G401 (cell line): ENCODE results near the gene TLL1. TPM values are rescaled to one million over a fixed set of nuclear protein-coding genes. Genes with fewer than 3 reads are reported as not detected.

Source experiments
- DNase-seq: peaks from one replicate; pipeline ENCODE4 v3.0.0-alpha.2; 2015; ENCODE audit warnings: low spot score
- in situ Hi-C: cut with HindIII; loops from 2 replicates; pipeline ENCODE4 v1.10.0; 2016; ENCODE audit warnings: low sequenced_read_pairs, mixed read lengths
- total RNA-seq: library from RNA; depleted of rRNA; stranded (reverse); fragments of >200 nt; shearing (Covaris generic); gene quantifications from 2 replicates; pipeline ENCODE4 v1.2.3, GENCODE V29; 2014

TLL1 gene
- total RNA-seq, 1 experiment from 2014 or later = 1.4 TPM

GRCh38 chr4:165964591-165964990, 91.6 kb downstream of the TLL1 start:
- in situ Hi-C loops = no loop called here
- no peak for DNase-seq

- DNase-seq = no peak
- in situ Hi-C loops = no loop called here
Observed at GRCh38 chr4:165965503-165965902, 92.5 kb downstream of the TLL1 start.

DNA sequence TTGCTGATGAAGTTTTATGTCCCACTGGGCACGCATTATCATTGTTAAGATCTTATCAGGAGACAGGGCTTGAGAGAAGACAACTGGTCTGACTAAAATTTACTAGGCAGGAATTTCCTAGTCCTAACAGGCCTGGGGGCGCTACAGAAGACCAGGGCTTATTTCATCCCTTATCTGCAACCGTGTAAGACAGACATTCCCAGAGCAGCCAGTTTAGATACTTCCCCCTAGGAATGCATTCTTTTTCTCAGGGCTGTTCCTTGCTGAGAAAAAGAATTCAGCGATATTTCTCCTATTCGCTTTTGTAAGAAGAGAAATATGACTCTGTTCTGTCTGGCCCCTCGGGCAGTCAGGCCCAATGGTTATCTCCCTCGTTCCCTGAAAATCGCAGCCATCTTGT, 93.8 kb downstream of the TLL1 start:
- no peak for DNase-seq
- in situ Hi-C loops = no loop called here

GRCh38 chr4:165967486-165967885, 94.4 kb downstream of the TLL1 start:
- no peak for DNase-seq
- in situ Hi-C loops = no loop called here

GRCh38 chr4:165970703-165971420, 97.8 kb downstream of the TLL1 start:
- in situ Hi-C loops = no loop called here
- no peak for DNase-seq

DNA sequence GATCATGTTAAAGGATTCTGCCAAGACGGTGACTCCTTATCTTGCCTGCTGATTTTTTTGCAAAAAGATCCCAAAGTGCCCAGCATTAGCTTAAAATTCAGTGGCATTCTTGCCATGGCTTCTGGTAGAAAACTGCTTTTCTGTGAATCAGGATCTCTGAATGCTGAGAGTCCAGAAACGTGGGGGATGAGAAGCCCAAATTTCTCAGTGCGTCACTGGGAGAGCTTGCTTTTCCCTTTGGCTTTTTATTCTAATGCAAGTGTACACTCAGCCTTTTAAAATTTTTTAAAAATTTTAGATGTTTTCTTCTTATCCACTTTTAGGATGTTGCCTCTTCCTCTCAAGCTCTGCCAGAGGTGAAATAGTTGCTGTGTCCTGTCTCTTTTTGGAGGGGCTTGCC, 98.4 kb downstream of the TLL1 start:
- in situ Hi-C loops = no loop called here
- DNase-seq = no peak

- DNase-seq = peak; percentile 38
- in situ Hi-C loops = no loop called here
Observed at GRCh38 chr4:165971933-165972332, 98.9 kb downstream of the TLL1 start.

GRCh38 chr4:165972747-165973146, 99.7 kb downstream of the TLL1 start:
- DNase-seq = no peak
- in situ Hi-C loops = no loop called here

DNA sequence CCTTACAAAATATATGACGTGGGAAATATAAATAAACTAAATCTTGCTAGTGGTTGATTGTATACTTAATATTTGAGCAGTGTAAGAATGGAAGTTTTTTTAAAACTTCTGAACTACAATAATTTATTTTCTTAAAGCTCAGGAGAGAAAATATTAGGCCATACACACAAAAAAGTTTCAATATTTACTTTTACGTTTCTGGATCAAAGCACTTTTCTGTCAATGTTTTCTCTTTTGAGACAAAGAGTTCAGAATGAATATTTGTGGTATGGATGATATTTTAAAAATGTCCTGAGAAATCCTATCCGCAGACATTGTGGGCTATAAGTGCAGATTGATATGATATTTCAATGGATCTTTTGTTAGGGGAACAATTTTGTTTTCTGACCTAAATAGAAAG, 109.9 kb downstream of the TLL1 start:
- in situ Hi-C loops = no loop called here
- DNase-seq = no peak

GRCh38 chr4:165986956-165987698, 114.1 kb downstream of the TLL1 start:
- in situ Hi-C loops = no loop called here
- no peak for DNase-seq

DNA sequence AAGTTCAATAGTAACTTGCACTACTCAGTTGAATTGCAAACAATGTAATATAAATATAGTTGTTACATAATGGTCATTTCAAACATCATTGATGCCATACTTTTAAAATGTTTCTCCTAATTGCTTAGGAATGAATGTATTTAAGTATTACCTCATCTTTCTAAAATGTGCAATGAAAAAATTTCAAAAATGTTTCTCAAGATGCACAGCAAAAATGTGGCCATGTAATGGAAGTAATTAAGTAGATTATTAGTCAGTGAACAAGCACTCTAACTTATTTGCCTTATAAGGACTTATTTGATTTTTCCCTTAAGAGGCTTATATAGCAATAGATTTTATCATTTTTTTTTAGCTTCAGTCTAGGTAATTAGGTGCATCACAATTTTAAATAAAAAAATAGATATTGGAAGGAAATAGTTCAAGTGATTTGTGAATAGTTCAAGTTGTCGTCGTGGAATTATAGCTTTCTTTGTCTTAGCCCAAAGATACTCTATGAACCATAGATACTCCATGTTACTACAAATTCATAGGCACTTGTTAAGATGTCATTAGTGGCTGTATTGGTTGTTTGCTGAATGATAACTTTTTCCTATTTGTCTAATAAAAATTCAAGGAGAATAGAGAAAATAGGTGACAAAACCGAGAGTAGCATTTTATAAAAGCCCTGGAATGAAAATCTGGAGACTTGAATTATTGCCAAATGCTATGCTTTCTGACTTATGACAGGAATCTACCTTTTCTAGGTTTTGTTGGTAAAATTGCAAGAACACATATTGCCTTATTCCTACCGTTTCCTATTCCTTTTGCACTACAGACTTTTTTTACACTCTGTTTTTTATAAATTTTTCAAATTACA, 118.5 kb downstream of the TLL1 start:
- in situ Hi-C loops = no loop called here
- DNase-seq = peak; percentile 56

- DNase-seq = peak; percentile 65
- in situ Hi-C loops = no loop called here
Observed at GRCh38 chr4:165992283-165992682, 119.2 kb downstream of the TLL1 start.

GRCh38 chr4:165994701-165995100, 121.7 kb downstream of the TLL1 start:
- in situ Hi-C loops = no loop called here
- no peak for DNase-seq

- DNase-seq = no peak
- in situ Hi-C loops = no loop called here
Observed at GRCh38 chr4:166003811-166004210, 130.8 kb downstream of the TLL1 start.

- in situ Hi-C loops = no loop called here
- DNase-seq = no peak
Observed at GRCh38 chr4:166006217-166006616, 133.2 kb downstream of the TLL1 start.

GRCh38 chr4:166008510-166008909, 135.5 kb downstream of the TLL1 start:
- in situ Hi-C loops = no loop called here
- no peak for DNase-seq

DNA sequence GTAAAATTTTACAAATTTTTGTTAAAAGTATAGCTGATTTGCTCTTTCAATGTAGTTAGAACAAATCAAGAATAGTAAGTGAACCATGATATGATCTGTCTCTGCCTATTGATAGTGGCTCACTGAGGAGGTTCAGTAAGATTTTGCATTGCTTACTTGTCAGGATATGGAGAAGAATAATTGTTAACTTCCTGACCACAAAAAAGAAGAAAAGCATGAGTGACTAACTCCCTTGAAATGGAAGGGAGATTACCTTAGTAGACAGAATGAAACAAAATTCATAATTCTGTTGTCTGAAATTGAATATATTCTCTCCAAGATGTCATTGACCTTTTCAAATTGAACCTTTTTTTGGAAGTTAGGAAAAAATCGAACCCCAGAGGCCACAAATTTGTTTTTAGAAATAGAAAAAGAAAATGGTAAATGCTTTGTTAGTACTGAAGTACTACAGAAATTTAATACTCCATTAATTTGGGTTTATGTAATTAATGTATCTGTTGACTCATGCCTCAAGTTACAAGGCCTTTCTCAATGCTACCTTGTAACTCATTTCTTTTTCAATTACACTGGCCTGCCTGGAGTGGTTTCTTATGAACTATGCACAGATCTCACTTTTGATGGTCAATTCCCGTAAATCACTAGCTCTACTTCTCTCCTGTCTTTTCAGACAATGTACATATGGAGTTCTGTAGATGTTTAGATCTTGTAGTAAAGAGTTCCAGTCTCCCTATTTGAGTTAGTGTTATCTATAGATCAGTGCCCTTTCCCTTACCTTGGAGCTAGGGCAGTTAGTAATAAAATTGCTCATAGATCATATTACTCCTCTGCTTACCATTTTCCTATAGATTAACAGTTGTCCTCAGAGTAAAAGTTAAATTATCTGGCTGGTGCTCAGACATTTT, 139.3 kb downstream of the TLL1 start:
- in situ Hi-C loops = no loop called here
- no peak for DNase-seq

DNA sequence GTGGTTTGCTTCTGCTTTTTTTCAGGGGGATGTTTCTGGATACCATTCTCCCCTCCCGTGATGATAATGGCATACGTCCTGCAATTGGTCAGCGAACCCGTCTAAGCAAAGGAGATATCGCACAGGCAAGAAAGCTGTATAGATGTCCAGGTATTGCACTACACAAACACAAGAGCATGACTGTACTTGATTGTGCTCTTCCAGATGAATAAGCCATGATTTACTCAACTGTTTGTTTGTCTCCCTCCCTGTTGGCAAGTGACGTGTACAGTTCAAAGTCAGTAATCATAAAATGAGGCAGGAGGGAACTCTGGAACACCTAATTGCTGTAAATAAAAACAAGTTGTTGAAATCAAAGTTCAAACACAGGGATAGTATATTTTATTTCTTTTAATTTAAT, 141.4 kb downstream of the TLL1 start:
- no peak for DNase-seq
- in situ Hi-C loops = no loop called here

GRCh38 chr4:166017804-166018203, 144.8 kb downstream of the TLL1 start:
- in situ Hi-C loops = no loop called here
- DNase-seq = no peak
